Vagina (tissue), 2 donors: ENCODE data around the gene MS4A1.

Source experiments
- CTCF ChIP-seq, 3 experiments: fragments of 450-650 bp in 2 of 3; fragments of 200-600 bp in 1 of 3; sonication (generic) in 1 of 3; IDR thresholded peaks; one replicate each; pipeline ENCODE4 v1.5.1; 2017 to 2019; ENCODE audit warnings: antibody characterized with exemption in 3 of 3, mild to moderate bottlenecking in 2 of 3, moderate library complexity in 2 of 3
- POLR2A ChIP-seq, 2 donors: fragments of 450-650 bp; IDR thresholded peaks; one replicate each; pipeline ENCODE4 v1.6.1; 2017; ENCODE audit warnings: antibody characterized with exemption in 2 of 2, mild to moderate bottlenecking in 2 of 2, moderate library complexity in 2 of 2

- TF ChIP-seq CTCF (IDR thresholded peaks at IDR 0.05) (no peak), POLR2A (IDR thresholded peaks at IDR 0.05) (no peak)
Measured at GRCh38 chr11:60454212-60454611, 1.4 kb upstream of the MS4A1 start.
